Measurements from ENCODE around the gene NFE2. TPM values are rescaled to one million over a fixed set of nuclear protein-coding genes. Genes with fewer than 3 reads are reported as not detected.
A peak's percentile ranks its signal among the peaks of the same experiment; 100 is the strongest.

NFE2 gene
- total and polyA plus RNA-seq, 2 of the 8 experiments (the other 6 are each of a cell fraction or from before 2014, with no cell fraction given), result 2.0 to 6.1 TPM

DNA sequence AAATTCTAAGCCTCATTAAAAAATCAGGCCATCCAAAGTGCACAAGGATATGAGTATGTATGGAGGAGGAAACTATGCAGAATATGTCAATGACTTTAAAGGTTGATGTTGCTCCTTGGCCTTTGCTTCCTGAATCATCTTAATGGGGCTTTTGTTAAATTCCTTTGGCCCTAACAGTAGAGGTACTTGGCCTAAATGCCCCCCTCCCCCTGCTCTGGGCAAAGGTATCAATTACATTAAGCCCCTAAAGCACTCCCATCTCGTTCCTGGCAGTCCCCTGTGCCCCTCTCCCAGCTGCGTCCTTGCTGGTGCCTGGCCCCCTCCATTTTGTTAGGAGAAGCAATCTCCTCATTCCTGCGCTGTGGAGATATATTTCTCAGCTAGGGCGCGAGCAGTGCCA lies 28.9 kb upstream of the NFE2 start:
- Histone ChIP-seq H2BK120ac (replicated peaks; ENCODE audit: low read depth, low read length) (no peak overlapping the region), H3K18ac (ENCODE audit: extremely low read depth, low read length) (no peak overlapping the region), H3K4ac (replicated peaks; ENCODE audit: insufficient read length, low read depth, low read length) (no peak overlapping the region), H4K5ac (ENCODE audit: insufficient read length, low read depth, low read length) (no peak overlapping the region), H3K23ac (ENCODE audit: insufficient read length) (no peak overlapping the region), H2BK12ac (ENCODE audit: low read depth, low read length) (no peak overlapping the region), H3K27me3 (replicated peaks in 1 of 4; ENCODE audit: control insufficient read depth in 3 of 4, extremely low read depth in 1 of 4, insufficient read depth in 3 of 4, low read length in 3 of 4) (no peaks in the 10 kb centered on the region), H3K4me2 (ENCODE audit: insufficient read depth in 1 of 2, low read depth in 2 of 2, low read length in 2 of 2) (no peak overlapping the region), H3K56ac (replicated peaks; ENCODE audit: insufficient read length, low read depth, low read length) (no peak overlapping the region), H3K4me3 (ENCODE audit: extremely low read depth in 1 of 4, insufficient read depth in 2 of 4, low read depth in 3 of 4, low read length in 4 of 4) (no peak overlapping the region), H4K91ac (replicated peaks; ENCODE audit: insufficient read length, low read length) (no peak overlapping the region), H2BK15ac (ENCODE audit: low read length) (no peak overlapping the region), H3K9me3 (ENCODE audit: insufficient read depth in 2 of 2, low read depth in 1 of 2, low read length in 1 of 2) (no peaks in the 10 kb centered on the region), H3K79me2 (ENCODE audit: control insufficient read depth in 1 of 2, insufficient read depth in 2 of 2, low read length in 2 of 2) (peaks cover 0 to 5% of the 10 kb centered on the region in 2 experiments; a peak in 2 of 4 replicates), H3K9ac (replicated peaks in 1 of 4; ENCODE audit: extremely low read depth in 1 of 4, low read depth in 3 of 4, low read length in 3 of 4) (no peak overlapping the region), H3K36me3 (ENCODE audit: control insufficient read depth in 2 of 4, insufficient read depth in 4 of 4, low read length in 3 of 4) (no peaks in the 10 kb centered on the region; a peak in 1 of 8 replicates), H2AFZ (ENCODE audit: low read length) (no peak overlapping the region), H3K14ac (ENCODE audit: insufficient read length) (no peak overlapping the region), H4K20me1 (replicated peaks in 1 of 2; ENCODE audit: control insufficient read depth in 1 of 2, insufficient read depth in 2 of 2, low read length in 2 of 2) (peaks cover 0 to 3% of the 10 kb centered on the region in 2 experiments), H2BK5ac (ENCODE audit: low read depth, low read length) (no peak overlapping the region), H2BK20ac (ENCODE audit: low read length) (no peak overlapping the region), H3K4me1 (replicated peaks in 1 of 4; ENCODE audit: control insufficient read depth in 3 of 4, insufficient read depth in 4 of 4, low read length in 3 of 4) (peaks cover 0 to 9% (median 3%) of the 10 kb centered on the region in 4 experiments; a peak in 2 of 7 replicates), H3K79me1 (ENCODE audit: low read depth, low read length) (peaks cover 3% of the 10 kb centered on the region; the same call in 1 of the 2 replicates), H3K23me2 (ENCODE audit: low read depth, low read length) (peaks cover 4% of the 10 kb centered on the region; the same call in 1 of the 2 replicates), H3K27ac (ENCODE audit: low read depth, low read length) (no peak overlapping the region), H4K8ac (ENCODE audit: extremely low read depth, insufficient read depth, low read length) (no peak overlapping the region), H2AK5ac (ENCODE audit: low read depth, low read length) (no peak overlapping the region)
- POLR2A ChIA-PET (ENCODE audit: partially characterized antibody), result interaction anchor here (1.0 to 16.2 kb wide), 7 partner anchors 22 to 75 kb away, joined by 3 to 166 read pairs (median 74); partner anchors contain the start of genes CBX5 and HNRNPA1
- no peak for FAIRE-seq
- TF ChIP-seq EP300 (IDR thresholded peaks at IDR 0.05; ENCODE audit: borderline replicate concordance in 1 of 2, low read depth in 2 of 2, low read length in 2 of 2), result no peak
- no peak for TF ChIP-seq SRF (IDR thresholded peaks at IDR 0.05; ENCODE audit: low read depth, low read length)
- no peak for TF ChIP-seq TAF1 (IDR thresholded peaks at IDR 0.05; ENCODE audit: low read depth, low read length)
- WGBS, 2 experiments (ENCODE audit: extremely low coverage in 1 of 2, insufficient coverage in 1 of 2, insufficient read length in 1 of 2, insufficient replicate concordance in 2 of 2, low coverage in 1 of 2, low lambda C conversion rate in 2 of 2, missing lambda C conversion rate in 1 of 2), result 87% methylated on average over 5 of the region's 5 CpGs; no CpG with 5 or more reads in 1 of the 2 experiments
- CTCF ChIA-PET (ENCODE audit: partially characterized antibody), result interaction anchor here (1.0 to 34.6 kb wide), 13 partner anchors 8 to 136 kb away, joined by 3 to 618 read pairs (median 4); partner anchors contain the start of gene NFE2
- peak in 1 of 2 experiments; percentile 25 for DNase-seq (ENCODE audit: low read depth in 1 of 2, low spot score in 2 of 2)

All from H1 (cell line).